SK-N-SH treated with all-trans-retinoic acid at 6 μM for 48 hours (cell line): ENCODE results near the gene TAF3.

Source experiments
- ATAC-seq: fragments of 200-7000 bp; cut with Tn5 transposase; 3 replicates; pipeline ENCODE4 v1.9.1; 2020; ENCODE audit warnings: mild to moderate bottlenecking, moderate library complexity
- ARNTL ChIP-seq: fragments of 450-650 bp; formaldehyde crosslinking; IDR thresholded peaks from 2 replicates; pipeline ENCODE4 v1.5.0; 2020; ENCODE audit warnings: low read depth, mild to moderate bottlenecking, moderate library complexity, borderline replicate concordance
- BACH2 ChIP-seq: fragments of 250-450 bp; sonication (Bioruptor Pico); IDR thresholded peaks from 2 replicates; pipeline ENCODE4 v1.9.0; 2021; ENCODE audit warnings: mild to moderate bottlenecking, borderline replicate concordance
- CSDC2 ChIP-seq: fragments of 250-450 bp; sonication (Bioruptor Pico); IDR thresholded peaks from 2 replicates; pipeline ENCODE4 v1.5.0; 2020; ENCODE audit warnings: mild to moderate bottlenecking, moderate library complexity
- CSRNP3 ChIP-seq: fragments of 250-450 bp; sonication (Bioruptor Pico); IDR thresholded peaks from 2 replicates; pipeline ENCODE4 v1.5.1; 2021; ENCODE audit warnings: mild to moderate bottlenecking, moderate library complexity
- ESRRG ChIP-seq: fragments of 250-450 bp; sonication (Bioruptor Pico); IDR thresholded peaks from 2 replicates; pipeline ENCODE4 v1.6.1; 2021; ENCODE audit warnings: mild to moderate bottlenecking
- GLIS3 ChIP-seq: fragments of 250-450 bp; sonication (Bioruptor Pico); IDR thresholded peaks from 2 replicates; pipeline ENCODE4 v1.5.0; 2020; ENCODE audit warnings: mild to moderate bottlenecking, moderate library complexity
- ISL1 ChIP-seq: fragments of 250-450 bp; sonication (Bioruptor Pico); IDR thresholded peaks from 2 replicates; pipeline ENCODE4 v2.1.2; 2022; ENCODE audit warnings: mild to moderate bottlenecking, moderate library complexity
- OSR1 ChIP-seq: fragments of 250-450 bp; sonication (Bioruptor Pico); IDR thresholded peaks from 2 replicates; pipeline ENCODE4 v1.8.0; 2022; ENCODE audit warnings: moderate library complexity, mild to moderate bottlenecking, inconsistent platforms
- PATZ1 ChIP-seq: fragments of 250-450 bp; sonication (Bioruptor Pico); IDR thresholded peaks from 2 replicates; pipeline ENCODE4 v1.8.0; 2020; ENCODE audit warnings: mild to moderate bottlenecking, moderate library complexity, borderline replicate concordance
- PPARA ChIP-seq: fragments of 250-450 bp; sonication (Bioruptor Pico); IDR thresholded peaks from 2 replicates; pipeline ENCODE4 v1.5.0; 2020; ENCODE audit warnings: mild to moderate bottlenecking, borderline replicate concordance
- RARB ChIP-seq: fragments of 250-450 bp; sonication (Bioruptor Pico); IDR thresholded peaks from 2 replicates; pipeline ENCODE4 v1.8.0; 2021; ENCODE audit warnings: mild to moderate bottlenecking, moderate library complexity
- TCF4 ChIP-seq: fragments of 250-450 bp; sonication (Bioruptor Pico); IDR thresholded peaks from 2 replicates; pipeline ENCODE4 v1.8.0; 2021; ENCODE audit warnings: mild to moderate bottlenecking, moderate library complexity, borderline replicate concordance
- TOX ChIP-seq: fragments of 250-450 bp; sonication (Bioruptor Pico); IDR thresholded peaks from 2 replicates; pipeline ENCODE4 v1.8.0; 2021; ENCODE audit warnings: mild to moderate bottlenecking, moderate library complexity, borderline replicate concordance
- ZC3H10 ChIP-seq: fragments of 250-450 bp; sonication (Bioruptor Pico); IDR thresholded peaks from 2 replicates; pipeline ENCODE4 v1.5.1; 2021; ENCODE audit warnings: mild to moderate bottlenecking, moderate library complexity
- ZFP3 ChIP-seq: fragments of 250-450 bp; sonication (Bioruptor Pico); IDR thresholded peaks from 2 replicates; pipeline ENCODE4 v1.5.0; 2020; ENCODE audit warnings: mild to moderate bottlenecking, moderate library complexity
- ZFP30 ChIP-seq: fragments of 450-650 bp; formaldehyde crosslinking; IDR thresholded peaks from 2 replicates; pipeline ENCODE4 v1.5.0; 2022; ENCODE audit warnings: mild to moderate bottlenecking, moderate library complexity
- ZNF565 ChIP-seq: fragments of 450-650 bp; formaldehyde crosslinking; conservative IDR thresholded peaks from 2 replicates; pipeline ENCODE4 v1.5.0; 2020; ENCODE audit warnings: low read depth, mild to moderate bottlenecking, moderate library complexity
- ZNF70 ChIP-seq: fragments of 450-650 bp; formaldehyde crosslinking; IDR thresholded peaks from 2 replicates; pipeline ENCODE4 v1.5.0; 2020; ENCODE audit warnings: mild to moderate bottlenecking, moderate library complexity
- ZNF8 ChIP-seq: fragments of 450-650 bp; formaldehyde crosslinking; IDR thresholded peaks from 2 replicates; pipeline ENCODE4 v1.5.0; 2020; ENCODE audit warnings: mild to moderate bottlenecking, moderate library complexity
- TF ChIP-seq, protein P1 (sequence below): fragments of 250-450 bp; sonication (Bioruptor Pico); IDR thresholded peaks from 2 replicates; pipeline ENCODE4 v1.5.1; 2020; ENCODE audit warnings: low read depth, mild to moderate bottlenecking, moderate library complexity
- TF ChIP-seq, protein P2 (sequence below): fragments of 250-450 bp; sonication (Bioruptor Pico); IDR thresholded peaks from 2 replicates; pipeline ENCODE4 v1.8.0; 2021; ENCODE audit warnings: low read depth, mild to moderate bottlenecking, moderate library complexity, borderline replicate concordance
- TF ChIP-seq, protein P3 (sequence below): fragments of 250-450 bp; sonication (Bioruptor Pico); IDR thresholded peaks from 2 replicates; pipeline ENCODE4 v1.5.0; 2020; ENCODE audit warnings: mild to moderate bottlenecking, moderate library complexity

The TAF3 gene

GRCh38 chr10:7797582-7797981 is 20.7 kb upstream of the TAF3 start (continued):
- TF ChIP-seq CSRNP3 (CRISPR knock-in tag) (peak; percentile 69; the same call in 1 of the 2 replicates), TCF4 (CRISPR knock-in tag) (no peak), ISL1 (CRISPR knock-in tag) (peak; percentile 100), PATZ1 (CRISPR knock-in tag) (peak; percentile 73; the same call in 1 of the 2 replicates)
- TF ChIP-seq, protein P1, sequence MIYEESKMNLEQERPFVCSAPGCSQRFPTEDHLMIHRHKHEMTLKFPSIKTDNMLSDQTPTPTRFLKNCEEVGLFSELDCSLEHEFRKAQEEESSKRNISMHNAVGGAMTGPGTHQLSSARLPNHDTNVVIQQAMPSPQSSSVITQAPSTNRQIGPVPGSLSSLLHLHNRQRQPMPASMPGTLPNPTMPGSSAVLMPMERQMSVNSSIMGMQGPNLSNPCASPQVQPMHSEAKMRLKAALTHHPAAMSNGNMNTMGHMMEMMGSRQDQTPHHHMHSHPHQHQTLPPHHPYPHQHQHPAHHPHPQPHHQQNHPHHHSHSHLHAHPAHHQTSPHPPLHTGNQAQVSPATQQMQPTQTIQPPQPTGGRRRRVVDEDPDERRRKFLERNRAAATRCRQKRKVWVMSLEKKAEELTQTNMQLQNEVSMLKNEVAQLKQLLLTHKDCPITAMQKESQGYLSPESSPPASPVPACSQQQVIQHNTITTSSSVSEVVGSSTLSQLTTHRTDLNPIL (CRISPR knock-in tag): peak; percentile 81; the same call in 1 of the 2 replicates

- ATAC-seq: no peak
- TF ChIP-seq ZNF8 (CRISPR knock-in tag): no peak
- no peak for TF ChIP-seq ZNF70
- TF ChIP-seq ZFP3 (CRISPR knock-in tag): no peak
- no peak for TF ChIP-seq ESRRG (CRISPR knock-in tag)
- TF ChIP-seq PPARA: no peak
- TF ChIP-seq OSR1: no peak
- no peak for TF ChIP-seq TCF4 (CRISPR knock-in tag)
- TF ChIP-seq ISL1 (CRISPR knock-in tag): no peak
- TF ChIP-seq CSDC2 (CRISPR knock-in tag): no peak
- TF ChIP-seq CSRNP3 (CRISPR knock-in tag): no peak
- TF ChIP-seq ZFP30 (CRISPR knock-in tag): no peak
- no peak for TF ChIP-seq BACH2 (CRISPR knock-in tag)
- TF ChIP-seq, protein P2, sequence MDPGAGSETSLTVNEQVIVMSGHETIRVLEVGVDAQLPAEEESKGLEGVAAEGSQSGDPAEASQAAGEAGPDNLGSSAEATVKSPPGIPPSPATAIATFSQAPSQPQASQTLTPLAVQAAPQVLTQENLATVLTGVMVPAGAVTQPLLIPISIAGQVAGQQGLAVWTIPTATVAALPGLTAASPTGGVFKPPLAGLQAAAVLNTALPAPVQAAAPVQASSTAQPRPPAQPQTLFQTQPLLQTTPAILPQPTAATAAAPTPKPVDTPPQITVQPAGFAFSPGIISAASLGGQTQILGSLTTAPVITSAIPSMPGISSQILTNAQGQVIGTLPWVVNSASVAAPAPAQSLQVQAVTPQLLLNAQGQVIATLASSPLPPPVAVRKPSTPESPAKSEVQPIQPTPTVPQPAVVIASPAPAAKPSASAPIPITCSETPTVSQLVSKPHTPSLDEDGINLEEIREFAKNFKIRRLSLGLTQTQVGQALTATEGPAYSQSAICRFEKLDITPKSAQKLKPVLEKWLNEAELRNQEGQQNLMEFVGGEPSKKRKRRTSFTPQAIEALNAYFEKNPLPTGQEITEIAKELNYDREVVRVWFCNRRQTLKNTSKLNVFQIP (CRISPR knock-in tag): no peak
- TF ChIP-seq ARNTL (CRISPR knock-in tag): no peak
- no peak for TF ChIP-seq PATZ1 (CRISPR knock-in tag)
- no peak for TF ChIP-seq GLIS3 (CRISPR knock-in tag)
- TF ChIP-seq TOX: no peak
- TF ChIP-seq ZNF565 (CRISPR knock-in tag): no peak
- no peak for TF ChIP-seq RARB (CRISPR knock-in tag)
- no peak for TF ChIP-seq ZC3H10
Observed at GRCh38 chr10:7802606-7803005, 15.7 kb upstream of the TAF3 start.

GRCh38 chr10:7804216-7804615 is 14.1 kb upstream of the TAF3 start:
- TF ChIP-seq ZNF8 (CRISPR knock-in tag) (no peak), BACH2 (CRISPR knock-in tag) (no peak), CSDC2 (CRISPR knock-in tag) (no peak), ESRRG (CRISPR knock-in tag) (no peak), TCF4 (CRISPR knock-in tag) (no peak), TOX (no peak), GLIS3 (CRISPR knock-in tag) (no peak), OSR1 (no peak), RARB (CRISPR knock-in tag) (no peak), ZNF565 (CRISPR knock-in tag) (no peak)
- TF ChIP-seq, protein P3, sequence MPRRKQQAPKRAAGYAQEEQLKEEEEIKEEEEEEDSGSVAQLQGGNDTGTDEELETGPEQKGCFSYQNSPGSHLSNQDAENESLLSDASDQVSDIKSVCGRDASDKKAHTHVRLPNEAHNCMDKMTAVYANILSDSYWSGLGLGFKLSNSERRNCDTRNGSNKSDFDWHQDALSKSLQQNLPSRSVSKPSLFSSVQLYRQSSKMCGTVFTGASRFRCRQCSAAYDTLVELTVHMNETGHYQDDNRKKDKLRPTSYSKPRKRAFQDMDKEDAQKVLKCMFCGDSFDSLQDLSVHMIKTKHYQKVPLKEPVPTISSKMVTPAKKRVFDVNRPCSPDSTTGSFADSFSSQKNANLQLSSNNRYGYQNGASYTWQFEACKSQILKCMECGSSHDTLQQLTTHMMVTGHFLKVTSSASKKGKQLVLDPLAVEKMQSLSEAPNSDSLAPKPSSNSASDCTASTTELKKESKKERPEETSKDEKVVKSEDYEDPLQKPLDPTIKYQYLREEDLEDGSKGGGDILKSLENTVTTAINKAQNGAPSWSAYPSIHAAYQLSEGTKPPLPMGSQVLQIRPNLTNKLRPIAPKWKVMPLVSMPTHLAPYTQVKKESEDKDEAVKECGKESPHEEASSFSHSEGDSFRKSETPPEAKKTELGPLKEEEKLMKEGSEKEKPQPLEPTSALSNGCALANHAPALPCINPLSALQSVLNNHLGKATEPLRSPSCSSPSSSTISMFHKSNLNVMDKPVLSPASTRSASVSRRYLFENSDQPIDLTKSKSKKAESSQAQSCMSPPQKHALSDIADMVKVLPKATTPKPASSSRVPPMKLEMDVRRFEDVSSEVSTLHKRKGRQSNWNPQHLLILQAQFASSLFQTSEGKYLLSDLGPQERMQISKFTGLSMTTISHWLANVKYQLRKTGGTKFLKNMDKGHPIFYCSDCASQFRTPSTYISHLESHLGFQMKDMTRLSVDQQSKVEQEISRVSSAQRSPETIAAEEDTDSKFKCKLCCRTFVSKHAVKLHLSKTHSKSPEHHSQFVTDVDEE (CRISPR knock-in tag): no peak
- TF ChIP-seq, protein P1 (CRISPR knock-in tag): no peak
- ATAC-seq: no peak
